Left ventricle myocardium superior (tissue), 1 donor: ENCODE measurements around the gene APOBR. TPM values are rescaled to one million over a fixed set of nuclear protein-coding genes. Genes with fewer than 3 reads are reported as not detected.
"Not testable (repeated sequence)": the region's sequence is repeated elsewhere in the genome, so short reads cannot be mapped to it uniquely, and the experiment has no call there.

ENCODE experiments used
- ATAC-seq: fragments of 200-7000 bp; cut with Tn5 transposase; one replicate; pipeline ENCODE4 v1.9.1; 2020; ENCODE audit warnings: mild to moderate bottlenecking, moderate library complexity
- DNase-seq: peaks from one replicate; pipeline ENCODE4 v3.0.0-alpha.2; 2020
- intact Hi-C: fragments of 100-400 bp; cut with micrococcal nuclease; formaldehyde crosslinking; loops from one replicate; pipeline ENCODE4 v1.11.0; 2022
- total RNA-seq: library from RNA; stranded (reverse); fragmentation: NEBNext Ultra II Directional; extraction: Animal tissue kit (Norgen Biotek cat#: 25700); gene quantifications from one replicate; pipeline ENCODE4 v1.2.1, GENCODE V29; 2021
- donor health status: DM: no; HTN: yes; CAD: no; lungs with severe emphysema.

The APOBR gene
- total RNA-seq, 1 donor from 2014 or later = 0.47 TPM

DNA sequence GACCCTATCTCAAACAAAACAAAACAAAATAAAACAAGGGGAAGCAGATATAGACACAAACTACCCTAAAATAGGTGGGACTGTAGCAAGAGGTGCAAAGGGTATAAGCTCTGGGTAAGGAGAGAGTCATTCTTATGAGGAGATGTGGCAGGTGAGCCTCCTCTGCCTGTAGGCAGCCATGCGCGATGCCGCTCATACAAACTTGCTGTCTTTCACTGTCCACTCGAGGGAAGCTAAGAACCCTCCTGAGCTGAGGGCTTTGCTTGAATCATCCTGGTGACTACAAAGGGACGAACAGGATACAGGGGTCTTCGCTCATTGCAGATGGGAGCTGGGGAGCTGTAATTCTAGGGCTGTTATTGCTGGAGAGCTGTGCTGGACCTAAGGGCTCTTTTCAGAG is 27.0 kb downstream of the APOBR start:
- intact Hi-C loops = no loop called here
- ATAC-seq (no peak), DNase-seq (no peak)

GRCh38 chr16:28522792-28523191 is 28.3 kb downstream of the APOBR start:
- DNase-seq (no peak), ATAC-seq (no peak)
- intact Hi-C loops = no loop called here

DNA sequence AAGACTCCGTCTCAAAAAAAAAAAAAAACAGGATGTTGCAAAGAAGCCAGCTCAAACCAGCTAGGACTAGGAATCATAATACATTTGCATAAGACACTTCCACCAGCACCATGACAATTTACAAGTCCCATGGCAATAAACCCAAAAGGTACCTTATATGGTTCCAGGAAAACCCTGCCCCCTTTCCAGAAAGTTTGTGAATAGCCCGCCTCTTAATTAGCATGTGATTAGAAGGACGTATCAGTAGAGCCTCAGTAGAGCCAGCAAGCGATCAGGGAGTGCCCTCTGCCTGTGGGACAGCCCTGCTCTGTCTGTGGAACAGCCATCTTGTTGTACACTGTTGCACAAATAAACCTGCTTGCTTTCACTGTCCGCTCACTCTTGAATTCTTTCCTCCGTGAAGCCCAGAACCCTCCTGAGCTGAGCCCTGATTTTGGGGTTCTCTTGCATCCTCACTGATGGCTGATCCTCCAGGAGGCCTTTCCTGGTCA is 30.3 kb downstream of the APOBR start:
- ATAC-seq (no peak), DNase-seq (no peak)
- intact Hi-C loops = no loop called here

GRCh38 chr16:28526201-28527099 is 32.0 kb downstream of the APOBR start:
- ATAC-seq (no peak), DNase-seq (no peak)
- intact Hi-C loops = no loop called here

- DNase-seq, ATAC-seq, intact Hi-C loops: not testable (repeated sequence)
Measured at GRCh38 chr16:28527100-28527785, 32.8 kb downstream of the APOBR start.

- no peak for DNase-seq
- intact Hi-C loops = no loop called here
Measured at GRCh38 chr16:28527985-28528384, 33.5 kb downstream of the APOBR start.

DNA sequence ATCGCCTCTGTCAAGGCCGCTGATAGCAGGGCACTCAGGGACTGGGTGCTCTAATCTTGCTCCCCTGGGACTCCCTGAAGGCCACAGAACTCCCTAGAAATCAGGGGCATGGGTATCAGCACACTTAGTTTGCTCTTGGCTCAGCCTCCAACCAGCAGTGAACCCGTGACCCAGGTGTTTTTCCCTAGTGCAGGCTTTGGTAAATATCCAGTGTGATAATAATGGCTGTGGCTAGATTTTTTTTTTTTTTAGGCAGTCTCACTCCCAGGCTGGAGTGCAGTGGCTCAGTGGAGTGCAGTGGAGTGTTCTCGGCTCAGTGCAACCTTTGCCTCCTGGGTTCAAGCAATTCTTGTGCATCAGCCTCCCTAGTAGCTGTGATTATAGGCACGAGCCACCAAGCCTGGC is 34.0 kb downstream of the APOBR start:
- no peak for ATAC-seq
- no peak for DNase-seq
- intact Hi-C loops = no loop called here

More at GRCh38 chr16:28527985-28528384, 33.5 kb downstream of the APOBR start:
- no peak for ATAC-seq

- no peak for DNase-seq
- ATAC-seq = no peak
- intact Hi-C loops = no loop called here
Measured at GRCh38 chr16:28529124-28529523, 34.7 kb downstream of the APOBR start.

DNA sequence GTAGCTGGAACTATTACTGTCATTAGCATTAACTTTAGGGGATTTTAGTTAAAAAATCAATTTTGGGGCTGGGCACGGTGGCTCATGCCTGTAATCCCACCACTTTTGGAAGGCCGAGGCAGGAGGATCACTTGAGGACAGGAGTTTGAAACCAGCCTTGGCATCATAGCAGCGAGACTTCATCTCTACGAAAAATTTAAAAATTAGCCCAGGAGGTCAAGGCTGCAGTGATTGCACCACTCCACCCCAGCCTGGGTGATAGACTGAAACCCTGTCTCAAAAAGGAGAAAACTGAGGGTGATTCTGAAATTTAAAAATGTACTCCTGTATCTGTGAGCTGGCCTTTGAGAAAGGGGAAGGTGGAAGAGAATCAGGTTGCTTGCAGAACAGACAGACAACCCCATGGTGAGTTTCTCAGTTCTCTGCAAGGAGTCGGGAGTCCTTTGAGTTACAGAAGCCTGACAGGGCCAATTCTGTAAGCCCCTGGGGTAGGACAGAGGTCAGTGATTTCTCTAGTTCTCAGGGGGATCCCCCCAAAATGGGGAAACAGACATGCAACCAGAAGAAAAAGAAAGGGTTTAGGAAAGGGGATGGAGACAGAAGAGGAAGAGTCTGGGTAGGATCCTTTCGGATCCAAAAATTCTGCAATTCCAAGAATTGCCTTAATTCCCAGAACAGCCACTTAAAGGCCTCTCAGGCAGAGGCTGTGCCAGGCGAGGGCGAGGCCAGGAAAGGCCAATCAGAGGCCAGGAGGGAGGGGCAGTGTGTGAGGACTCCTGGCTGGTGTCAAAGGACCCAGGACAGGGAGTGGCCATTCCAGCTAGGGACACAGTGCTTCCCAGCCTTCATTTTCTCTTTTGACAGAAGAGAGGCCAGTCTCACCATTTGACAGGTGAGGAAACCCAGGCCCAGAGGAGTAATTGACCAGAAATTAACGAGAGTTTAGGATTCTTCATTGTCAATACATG is 37.6 kb downstream of the APOBR start:
- peak; percentile 97 for ATAC-seq
- intact Hi-C loops = no loop called here

DNA sequence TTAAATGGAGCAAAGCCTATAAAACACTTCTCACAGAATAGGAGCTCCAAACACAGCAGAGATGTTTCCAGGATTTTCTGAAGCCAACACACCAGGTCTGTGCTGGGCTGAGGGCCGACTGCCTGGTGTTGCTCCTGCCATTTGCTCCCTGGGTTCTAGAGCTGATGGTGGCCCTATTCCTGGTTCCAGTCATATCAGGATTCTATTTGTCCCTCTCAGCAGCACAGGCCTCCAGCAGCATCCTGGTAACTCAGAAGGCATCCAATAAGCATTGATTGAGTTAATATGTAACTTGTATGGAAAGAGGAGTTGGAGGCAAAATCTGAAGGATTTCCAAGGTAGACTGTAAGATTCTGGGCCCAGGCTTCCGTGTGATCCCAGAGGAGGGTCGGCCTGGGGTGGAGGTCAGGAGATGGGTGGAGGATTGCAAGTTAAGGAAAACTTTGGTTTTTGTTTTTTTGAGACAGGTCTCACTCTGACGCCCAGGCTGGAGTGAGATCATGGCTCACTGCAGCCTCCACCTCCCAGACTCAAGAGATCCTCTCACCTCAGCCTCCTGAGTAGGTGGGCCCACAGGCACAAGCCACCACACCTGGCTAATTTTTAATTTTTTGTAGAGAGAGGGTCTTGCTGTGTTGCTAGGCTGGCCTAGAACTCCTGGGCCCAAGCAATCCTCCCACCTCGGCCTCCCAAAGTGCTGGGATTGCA is 38.7 kb downstream of the APOBR start:
- DNase-seq (no peak), ATAC-seq (no peak)
- intact Hi-C loops = no loop called here

More for the DNA sequence above, 37.6 kb downstream of the APOBR start:
- peak; percentile 90 for DNase-seq

DNA sequence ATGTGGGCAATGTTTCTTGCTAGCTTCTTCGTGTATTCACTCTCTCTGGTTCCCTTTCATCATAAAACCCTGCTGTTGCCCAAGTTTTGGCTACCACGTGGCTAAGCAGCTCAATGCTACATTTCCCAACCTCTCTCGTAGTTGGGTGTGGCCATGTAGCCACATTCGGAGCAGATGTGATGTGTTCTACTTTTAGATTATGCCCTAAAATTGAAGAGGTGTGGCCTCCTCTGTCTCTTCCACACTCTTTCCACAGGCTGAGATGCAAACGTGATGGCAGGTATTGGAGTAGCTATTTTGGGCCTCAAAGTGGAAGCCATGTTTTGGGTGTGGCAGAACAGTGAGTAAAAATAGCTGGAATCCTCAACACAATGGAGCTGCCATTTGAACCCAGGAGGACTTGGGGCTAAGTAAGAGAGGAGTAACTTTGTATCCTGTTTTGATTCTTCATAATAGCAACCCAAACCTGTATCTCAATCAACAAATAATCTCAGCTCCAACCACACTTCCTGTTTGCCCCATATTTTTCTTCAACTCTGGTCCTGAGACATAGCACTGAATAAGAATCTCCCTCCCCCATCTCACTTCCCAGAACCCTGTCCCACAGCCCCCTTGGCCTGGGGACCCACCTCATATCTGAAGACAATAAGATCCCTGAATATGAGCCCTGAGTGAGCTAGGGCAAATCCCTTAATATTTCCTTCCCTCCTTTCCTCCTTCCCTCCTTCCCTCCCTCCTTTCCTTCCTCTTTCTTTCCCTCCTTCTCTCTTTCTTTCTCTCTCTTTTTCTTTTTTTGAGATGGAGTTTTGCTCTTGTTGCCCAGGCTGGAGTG is 40.3 kb downstream of the APOBR start:
- ATAC-seq (no peak), DNase-seq (no peak)
- intact Hi-C loops = no loop called here

- no peak for DNase-seq
- intact Hi-C loops = no loop called here
- ATAC-seq = no peak
Measured at GRCh38 chr16:28537076-28537475, 42.6 kb downstream of the APOBR start.

- no peak for DNase-seq
- intact Hi-C loops = no loop called here
- ATAC-seq = no peak
Measured at GRCh38 chr16:28537964-28538732, 43.7 kb downstream of the APOBR start.

GRCh38 chr16:28538733-28539596 is 44.5 kb downstream of the APOBR start, which contains the start of gene NUPR1:
TSS of gene NUPR1 (minus strand) at chr16:28538974. CDS start at chr16:28538907, 67 bp downstream.
- ATAC-seq = peak; percentile 98
- intact Hi-C loops = no loop called here

GRCh38 chr16:28540346-28540745 is 45.9 kb downstream of the APOBR start:
- intact Hi-C loops = no loop called here
- DNase-seq = no peak
- ATAC-seq = no peak

More at GRCh38 chr16:28538733-28539596, 44.5 kb downstream of the APOBR start, which contains the start of gene NUPR1:
- peak; percentile 92 for DNase-seq

GRCh38 chr16:28542646-28543045 is 48.2 kb downstream of the APOBR start:
- no peak for DNase-seq
- ATAC-seq = no peak
- intact Hi-C loops = no loop called here
